Measurements from ENCODE around the gene MAGEB5.
"Not testable (repeated sequence)": the region's sequence is repeated elsewhere in the genome, so short reads cannot be mapped to it uniquely, and the experiment has no call there.

The MAGEB5 gene, protein sequence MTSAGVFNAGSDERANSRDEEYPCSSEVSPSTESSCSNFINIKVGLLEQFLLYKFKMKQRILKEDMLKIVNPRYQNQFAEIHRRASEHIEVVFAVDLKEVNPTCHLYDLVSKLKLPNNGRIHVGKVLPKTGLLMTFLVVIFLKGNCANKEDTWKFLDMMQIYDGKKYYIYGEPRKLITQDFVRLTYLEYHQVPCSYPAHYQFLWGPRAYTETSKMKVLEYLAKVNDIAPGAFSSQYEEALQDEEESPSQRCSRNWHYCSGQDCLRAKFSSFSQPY

DNA sequence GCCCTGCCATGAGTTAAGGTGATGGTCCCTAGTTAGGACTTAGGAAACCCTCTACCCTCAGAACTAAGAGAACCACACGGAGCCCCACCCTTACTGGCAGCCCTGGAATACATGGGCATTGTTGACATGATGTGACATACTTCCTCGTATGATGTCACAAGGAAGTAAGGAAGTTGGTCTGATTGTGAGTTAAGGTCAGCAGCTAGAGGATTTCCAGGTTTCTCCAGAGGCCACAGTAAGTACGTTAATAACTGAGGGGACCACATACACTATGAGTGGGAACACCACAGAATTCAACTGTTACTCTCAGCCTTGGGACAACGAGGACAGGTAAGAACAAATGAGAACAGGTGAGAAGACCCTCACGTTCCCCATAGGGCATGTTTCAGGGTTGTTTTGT, at the start of gene MAGEB5:
TSS of gene MAGEB5 (plus strand) at position 301 of the 400 bp plus-strand sequence. CDS start 1,133 bp downstream, outside the sequence.
- no peak for DNase-seq

GRCh38 chrX:26192204-26192603, 23.8 kb upstream of the MAGEB5 start, which contains the start of gene MAGEB6:
TSS of gene MAGEB6 (plus strand) at chrX:26192440. CDS start at chrX:26193847, 1,407 bp downstream.
- no peak for DNase-seq

DNA sequence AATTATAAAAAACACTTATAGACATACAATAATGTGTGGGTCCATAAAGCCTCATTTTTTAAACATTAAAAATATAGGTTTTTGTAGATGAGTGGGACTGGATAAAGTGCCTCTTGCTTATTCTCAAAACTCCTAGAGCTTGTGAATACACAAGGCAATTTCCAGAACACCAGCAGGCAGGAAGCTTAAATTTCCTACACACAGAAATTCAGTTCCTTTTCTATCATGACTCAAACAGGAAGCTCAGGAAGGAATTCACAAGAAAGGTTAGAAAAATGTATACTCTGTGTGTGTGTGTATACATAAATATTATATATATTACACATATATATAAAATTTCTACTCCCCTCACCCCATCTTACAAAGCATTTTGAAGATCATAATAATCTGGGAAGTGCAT, 12.4 kb upstream of the MAGEB5 start:
- no peak for DNase-seq

GRCh38 chrX:26204717-26205116, 11.3 kb upstream of the MAGEB5 start:
- DNase-seq = not testable (repeated sequence)

DNA sequence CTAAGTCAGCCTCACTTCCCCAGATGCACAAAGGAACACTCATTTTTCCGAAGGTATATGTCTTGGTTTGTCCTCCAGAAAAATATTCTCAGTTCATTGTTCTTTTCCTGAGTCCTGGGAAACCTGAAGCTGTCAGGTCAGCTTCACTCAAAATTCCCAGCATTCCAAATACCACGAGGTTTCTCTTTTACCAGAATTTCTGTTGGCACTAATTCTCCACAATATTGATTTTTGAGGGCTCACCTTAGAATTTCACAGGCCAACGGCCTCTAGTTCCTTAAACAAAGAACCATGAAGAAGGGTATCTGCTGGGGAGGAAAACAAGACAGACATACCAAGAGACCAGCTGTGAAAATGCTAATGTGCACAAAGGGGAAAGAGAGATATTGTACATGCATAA, 8.0 kb upstream of the MAGEB5 start:
- DNase-seq = no peak

DNA sequence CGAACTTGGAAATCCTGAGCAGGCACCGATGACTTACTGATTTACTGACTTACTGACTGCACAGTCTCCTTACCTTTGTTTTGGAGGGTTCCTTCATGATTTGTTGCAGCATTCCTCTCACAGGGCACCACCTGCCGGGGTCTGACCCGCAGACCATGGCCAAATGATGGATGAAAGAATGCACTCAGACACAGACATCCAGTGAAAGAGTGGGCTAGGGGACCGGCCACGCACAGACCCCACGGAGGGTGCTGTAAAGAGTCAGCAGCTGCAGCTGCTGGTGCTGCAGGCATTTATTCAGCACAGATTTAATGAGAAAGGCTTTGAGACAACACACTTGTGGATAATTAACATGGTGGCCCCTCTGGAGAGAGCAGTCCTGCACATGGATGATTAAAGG, 3.4 kb downstream of the MAGEB5 start:
- DNase-seq = no peak

DNA sequence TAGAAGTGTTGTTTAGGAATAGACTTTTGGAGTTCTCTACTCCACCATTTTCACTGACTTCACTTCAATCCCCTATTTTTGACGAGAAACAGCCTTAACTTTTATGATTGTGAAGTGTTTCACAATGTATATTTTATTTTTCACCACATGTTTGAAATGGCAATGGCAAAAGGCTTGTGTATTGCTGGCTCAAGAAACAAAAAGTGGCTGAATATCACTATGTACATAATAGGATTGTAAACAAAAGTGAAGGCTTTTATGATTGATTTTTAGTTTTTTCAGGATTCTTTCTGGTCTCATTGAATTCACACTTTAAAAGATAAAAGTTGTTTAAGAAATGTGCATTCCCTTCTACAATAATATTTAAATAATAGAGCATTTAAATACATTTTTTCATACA, 18.2 kb downstream of the MAGEB5 start:
- DNase-seq = no peak

GRCh38 chrX:26253526-26253925, 37.6 kb downstream of the MAGEB5 start:
- DNase-seq = no peak

GRCh38 chrX:26254436-26254835, 38.5 kb downstream of the MAGEB5 start:
- no peak for DNase-seq

- no peak for DNase-seq
Observed at GRCh38 chrX:26262121-26262523, 46.2 kb downstream of the MAGEB5 start.
